HEK293T (cell line): ENCODE results near the gene PIAS4.
"Not testable (repeated sequence)": the region's sequence is repeated elsewhere in the genome, so short reads cannot be mapped to it uniquely, and the experiment has no call there.

ENCODE experiments used
- BHLHE40 ChIP-seq: fragments of 450-650 bp; IDR thresholded peaks from 2 replicates; pipeline ENCODE4 v1.6.1; 2016; ENCODE audit warnings: mild to moderate bottlenecking, moderate library complexity, borderline replicate concordance
- ELF4 ChIP-seq: fragments of 450-650 bp; IDR thresholded peaks from 2 replicates; pipeline ENCODE4 v1.6.1; 2017; ENCODE audit warnings: antibody characterized with exemption
- FOXK2 ChIP-seq: fragments of 450-650 bp; IDR thresholded peaks from 2 replicates; pipeline ENCODE4 v1.6.1; 2016; ENCODE audit warnings: mild to moderate bottlenecking
- FOXM1 ChIP-seq: fragments of 450-650 bp; IDR thresholded peaks from 2 replicates; pipeline ENCODE4 v1.6.1; 2017; ENCODE audit warnings: mild to moderate bottlenecking, borderline replicate concordance
- SP1 ChIP-seq: fragments of 450-650 bp; IDR thresholded peaks from 2 replicates; pipeline ENCODE4 v1.6.1; 2017
- SUZ12 ChIP-seq: fragments of 450-650 bp; IDR thresholded peaks from 2 replicates; pipeline ENCODE4 v1.6.1; 2016; ENCODE audit warnings: mild to moderate bottlenecking
- TARDBP ChIP-seq: fragments of 450-650 bp; IDR thresholded peaks from 2 replicates; pipeline ENCODE4 v1.6.1; 2016
- ZNF384 ChIP-seq: fragments of 450-650 bp; IDR thresholded peaks from 2 replicates; pipeline ENCODE4 v1.6.1; 2016
- TF ChIP-seq, protein P1 (sequence below): fragments of 450-650 bp; IDR thresholded peaks from 2 replicates; pipeline ENCODE4 v1.6.1; 2016

- not testable (repeated sequence) for TF ChIP-seq TARDBP, FOXM1, FOXK2, BHLHE40, ELF4, SP1, SUZ12, ZNF384
- TF ChIP-seq, protein P1, sequence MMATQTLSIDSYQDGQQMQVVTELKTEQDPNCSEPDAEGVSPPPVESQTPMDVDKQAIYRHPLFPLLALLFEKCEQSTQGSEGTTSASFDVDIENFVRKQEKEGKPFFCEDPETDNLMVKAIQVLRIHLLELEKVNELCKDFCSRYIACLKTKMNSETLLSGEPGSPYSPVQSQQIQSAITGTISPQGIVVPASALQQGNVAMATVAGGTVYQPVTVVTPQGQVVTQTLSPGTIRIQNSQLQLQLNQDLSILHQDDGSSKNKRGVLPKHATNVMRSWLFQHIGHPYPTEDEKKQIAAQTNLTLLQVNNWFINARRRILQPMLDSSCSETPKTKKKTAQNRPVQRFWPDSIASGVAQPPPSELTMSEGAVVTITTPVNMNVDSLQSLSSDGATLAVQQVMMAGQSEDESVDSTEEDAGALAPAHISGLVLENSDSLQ: not testable (repeated sequence)
These were observed 8.7 kb upstream of the PIAS4 start for GRCh38 chr19:3998667-3999412.
